ENCODE results near the gene NCEH1. TPM values are rescaled to one million over a fixed set of nuclear protein-coding genes. Genes with fewer than 3 reads are reported as not detected.

NCEH1 gene
- total RNA-seq, 2 donors from 2014 or later: 14.1 to 16.5 TPM

- no peaks in the 10 kb centered on the region for H3K9me3 ChIP-seq (ENCODE audit: control insufficient read depth, low read length)
- 86% methylated on average over 1 of the region's 1 CpG; no CpG with 5 or more reads in 1 of the 2 experiments for WGBS, 2 experiments (ENCODE audit: insufficient coverage in 1 of 2, insufficient read length in 1 of 2)
- Mint-ChIP-seq H3K9me3 (no peaks in the 10 kb centered on the region), H3K27me3 (ENCODE audit: insufficient read depth) (no peaks in the 10 kb centered on the region), H3K4me3 (peak overlapping the region; percentile 97), H3K4me1 (peaks cover 31% of the 10 kb centered on the region), H3K27ac (no peak overlapping the region), H3K36me3 (ENCODE audit: low read depth) (peaks cover 46% of the 10 kb centered on the region)
- no peaks in the 10 kb centered on the region for H3K27me3 ChIP-seq (ENCODE audit: control insufficient read depth, insufficient read depth, low read length, poor library complexity, severe bottlenecking)
- H3K4me1 ChIP-seq (ENCODE audit: control insufficient read depth, insufficient read depth, low read length): peaks cover 3% of the 10 kb centered on the region
- peaks cover 44% of the 10 kb centered on the region for H3K36me3 ChIP-seq (ENCODE audit: control insufficient read depth, insufficient read depth, low read length)
- no peak overlapping the region for H3K9ac ChIP-seq (ENCODE audit: extremely low read depth, low read length, poor library complexity, severe bottlenecking)
- TF ChIP-seq CTCF (conservative IDR thresholded peaks at IDR 0.05): no peak
- DNase-seq: no peak
- H3K27ac ChIP-seq (ENCODE audit: low read depth, low read length): no peak overlapping the region
- H3K4me3 ChIP-seq (ENCODE audit: low read length): peak overlapping the region; percentile 94
These were observed 41.8 kb upstream of the NCEH1 start for GRCh38 chr3:172752651-172753050.

GRCh38 chr3:172751175-172751704 is 40.4 kb upstream of the NCEH1 start:
- Histone ChIP-seq H3K9ac (ENCODE audit: extremely low read depth, low read length, poor library complexity, severe bottlenecking) (peak overlapping the region; percentile 94), H3K4me3 (ENCODE audit: low read length) (peak overlapping the region; percentile 94), H3K4me1 (ENCODE audit: control insufficient read depth, insufficient read depth, low read length) (peaks cover 3% of the 10 kb centered on the region), H3K36me3 (ENCODE audit: control insufficient read depth, insufficient read depth, low read length) (peaks cover 30% of the 10 kb centered on the region), H3K27me3 (ENCODE audit: control insufficient read depth, insufficient read depth, low read length, poor library complexity, severe bottlenecking) (no peaks in the 10 kb centered on the region), H3K9me3 (ENCODE audit: control insufficient read depth, low read length) (no peaks in the 10 kb centered on the region), H3K27ac (ENCODE audit: low read depth, low read length) (peak overlapping the region; percentile 83)
- Mint-ChIP-seq H3K4me1 (peaks cover 33% of the 10 kb centered on the region), H3K4me3 (peak overlapping the region; percentile 97), H3K9me3 (no peaks in the 10 kb centered on the region), H3K27me3 (ENCODE audit: insufficient read depth) (no peaks in the 10 kb centered on the region), H3K36me3 (ENCODE audit: low read depth) (peaks cover 34% of the 10 kb centered on the region), H3K27ac (peak overlapping the region; percentile 100)
- no peak for TF ChIP-seq CTCF (conservative IDR thresholded peaks at IDR 0.05)
- WGBS, 2 experiments (ENCODE audit: insufficient coverage in 1 of 2, insufficient read length in 1 of 2): 0% methylated on average over 11 to 12 of the region's 14 CpGs
- DNase-seq: no peak

- Histone ChIP-seq H3K9me3 (ENCODE audit: control insufficient read depth, low read length) (no peaks in the 10 kb centered on the region), H3K27ac (ENCODE audit: low read depth, low read length) (peak within 1 kb of the TSS; percentile 83), H3K4me1 (ENCODE audit: control insufficient read depth, insufficient read depth, low read length) (peaks cover 3% of the 10 kb centered on the region), H3K27me3 (ENCODE audit: control insufficient read depth, insufficient read depth, low read length, poor library complexity, severe bottlenecking) (no peaks in the 10 kb centered on the region), H3K4me3 (ENCODE audit: low read length) (peak within 1 kb of the TSS; percentile 94), H3K36me3 (ENCODE audit: control insufficient read depth, insufficient read depth, low read length) (peaks cover 24% of the 10 kb centered on the region), H3K9ac (ENCODE audit: extremely low read depth, low read length, poor library complexity, severe bottlenecking) (peak within 1 kb of the TSS; percentile 94)
- peak within 1 kb of the TSS; percentile 100 for H3K27ac Mint-ChIP-seq
- peaks cover 28% of the 10 kb centered on the region for H3K36me3 Mint-ChIP-seq (ENCODE audit: low read depth)
- peaks cover 40% of the 10 kb centered on the region for H3K4me1 Mint-ChIP-seq
- H3K9me3 Mint-ChIP-seq: no peaks in the 10 kb centered on the region
- 0 to 1% methylated on average over 24 to 49 of the region's 49 CpGs for WGBS, 2 experiments (ENCODE audit: insufficient coverage in 1 of 2, insufficient read length in 1 of 2)
- H3K27me3 Mint-ChIP-seq (ENCODE audit: insufficient read depth): no peaks in the 10 kb centered on the region
- peak; percentile 80 for TF ChIP-seq CTCF (conservative IDR thresholded peaks at IDR 0.05)
- H3K4me3 Mint-ChIP-seq: peak within 1 kb of the TSS; percentile 97
- peak; percentile 100 for DNase-seq
These were observed 39.7 kb upstream of the NCEH1 start, which contains the start of gene ECT2 for GRCh38 chr3:172750368-172751174. Gene ECT2, plus strand, starts transcription at chr3:172750726. Its CDS starts 3,805 bp downstream, at chr3:172754531.

Measured in endodermal cell (in vitro differentiated cells).